ENCODE measurements around the gene TUBB2A.
"Not testable (repeated sequence)": the region's sequence is repeated elsewhere in the genome, so short reads cannot be mapped to it uniquely, and the experiment has no call there.

Gene TUBB2A

DNA sequence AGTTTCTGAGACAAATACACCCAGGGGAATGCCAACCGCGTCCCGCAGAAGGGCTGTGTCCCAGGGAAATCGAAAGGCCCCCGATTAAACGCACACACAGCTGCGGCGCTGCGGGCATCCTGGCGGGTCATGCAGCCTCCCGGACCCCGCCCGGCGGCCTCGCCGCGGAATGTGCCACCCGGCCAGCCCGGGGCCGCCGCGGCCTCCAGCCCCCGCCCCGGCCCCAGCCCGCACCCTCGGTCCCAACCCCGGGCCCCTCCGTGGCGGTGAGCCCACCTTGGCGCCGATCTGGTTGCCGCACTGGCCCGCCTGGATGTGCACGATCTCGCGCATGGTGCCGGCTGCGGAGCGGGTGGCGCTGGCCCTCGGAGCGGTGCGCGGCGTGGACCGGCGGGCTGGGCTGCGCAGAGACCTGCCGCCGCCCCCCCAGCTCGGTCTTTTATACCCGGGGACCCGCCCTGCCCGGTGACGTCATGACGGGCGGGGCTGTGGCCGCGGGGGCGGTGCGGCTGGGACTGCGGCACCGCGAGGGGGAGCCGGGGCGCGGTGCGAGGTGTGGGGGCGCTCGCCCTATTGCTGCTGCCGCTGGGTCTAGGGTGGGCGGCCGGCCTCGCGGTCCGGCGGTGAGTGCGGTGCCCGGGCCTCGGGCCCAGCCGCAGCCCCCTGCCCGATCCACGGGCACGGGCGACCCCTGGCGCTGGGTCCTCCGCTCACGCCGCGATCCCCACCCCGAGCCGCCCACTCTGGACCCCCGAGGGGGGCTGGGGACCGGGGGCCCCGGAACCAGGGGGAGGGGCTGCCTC, at the start of gene TUBB2A:
Gene TUBB2A, minus strand, starts transcription at position 414 of the 803 bp plus-strand sequence. Its CDS starts 81 bp downstream, at position 333.
- DNase-seq, result peak; percentile 20 to 80

DNA sequence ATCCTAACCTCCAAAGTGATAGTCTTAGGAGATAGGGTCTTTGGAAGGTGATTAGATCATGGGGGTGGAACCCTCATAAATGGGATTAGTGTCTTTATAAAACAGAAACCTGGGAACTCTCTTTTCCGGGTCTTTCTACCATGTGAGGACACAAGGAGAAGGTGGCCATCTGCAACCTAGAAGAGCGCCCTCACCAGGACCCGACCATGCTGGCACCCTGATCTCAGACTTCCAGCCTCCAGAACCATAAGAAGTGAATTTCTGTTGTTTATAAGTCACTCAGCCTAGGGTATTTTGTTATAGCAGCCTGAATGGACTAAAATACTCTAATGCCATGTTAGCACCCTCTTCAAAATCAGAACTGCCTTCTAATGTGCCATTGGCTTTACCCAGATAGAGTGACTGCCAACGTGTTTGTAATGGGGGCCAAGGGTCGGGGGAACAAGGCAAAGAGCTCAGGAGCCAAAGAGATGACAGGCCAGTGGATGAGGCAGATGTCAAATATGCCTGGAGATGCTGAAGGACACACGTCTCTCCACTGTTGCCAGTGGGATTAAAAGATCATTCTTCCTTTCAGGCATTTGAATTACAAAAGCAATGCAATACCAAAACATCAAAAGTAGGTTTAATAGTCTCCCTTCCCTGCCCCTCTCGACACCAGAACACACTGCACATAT, 49.1 kb upstream of the TUBB2A start:
- no peak for DNase-seq

DNA sequence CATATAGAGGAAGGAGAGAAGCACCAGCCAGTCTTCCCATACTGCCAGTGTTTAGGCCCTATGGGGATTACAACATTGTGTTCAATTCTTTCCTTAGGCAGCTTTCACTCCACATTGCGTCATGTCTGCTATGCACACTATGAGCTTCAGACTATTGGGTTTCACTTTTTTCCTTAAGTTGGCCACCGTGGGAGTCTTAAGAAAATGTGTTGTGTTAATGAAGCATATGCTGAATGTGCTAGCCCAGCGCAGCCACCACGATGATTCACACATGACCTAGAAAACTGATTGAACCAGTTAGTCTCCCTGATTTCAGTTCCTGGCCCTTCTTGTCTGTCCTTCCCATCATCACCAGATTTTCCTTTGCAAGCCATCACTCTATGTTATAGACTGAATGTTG, 48.6 kb upstream of the TUBB2A start:
- DNase-seq, result no peak

DNA sequence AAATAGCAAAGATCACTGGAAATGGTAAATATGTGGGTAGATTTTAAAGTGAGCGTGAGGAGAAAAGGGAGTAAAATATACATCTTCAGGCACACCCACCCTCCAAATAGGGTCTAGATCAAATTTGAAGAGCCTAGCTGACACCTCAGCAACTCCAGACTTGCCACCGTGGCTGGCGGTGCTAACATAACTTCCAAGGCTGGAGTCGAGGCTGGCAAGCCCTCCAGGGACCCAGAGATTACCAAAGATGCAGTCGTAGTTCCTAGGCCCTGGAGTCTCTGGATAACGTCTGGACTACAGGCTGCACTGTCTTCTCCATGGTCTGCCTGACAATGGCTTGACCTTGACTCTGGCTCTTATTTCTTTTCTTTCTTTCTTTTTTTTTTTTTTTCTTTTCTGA, 47.6 kb upstream of the TUBB2A start:
- no peak for DNase-seq

DNA sequence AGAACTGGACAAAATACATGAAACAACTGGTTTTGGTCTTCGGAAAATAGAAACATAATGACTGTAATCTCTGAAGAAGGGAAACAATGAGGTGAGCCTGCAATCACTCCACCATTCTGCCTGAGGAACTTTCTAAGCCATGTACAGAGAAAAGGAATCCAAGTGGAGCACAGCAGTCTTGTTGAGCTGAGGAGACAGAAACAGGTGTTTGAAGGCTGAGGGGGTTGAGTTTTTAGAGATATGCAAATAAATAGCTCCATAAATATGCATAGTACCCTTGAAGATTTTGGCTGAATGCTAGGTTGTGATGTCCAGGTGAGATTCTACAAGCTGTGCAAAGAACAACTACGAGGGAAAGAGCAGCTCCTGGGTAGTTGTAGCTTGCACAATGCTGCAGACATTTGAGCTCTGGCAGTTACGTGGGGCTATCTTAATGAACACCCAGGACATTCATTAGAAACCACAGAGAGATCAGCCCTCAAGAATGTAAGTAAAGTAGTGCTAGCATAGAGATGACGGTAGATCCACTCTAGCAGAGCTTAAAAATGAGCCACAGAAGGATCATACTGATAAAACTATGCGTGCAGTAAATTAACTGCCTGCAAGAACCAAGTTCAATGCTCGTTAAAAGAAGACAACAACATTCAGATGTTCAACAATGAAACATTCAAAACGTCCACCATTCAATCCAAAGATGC, 45.8 kb upstream of the TUBB2A start:
- DNase-seq, result peak; percentile 12 to 22

DNA sequence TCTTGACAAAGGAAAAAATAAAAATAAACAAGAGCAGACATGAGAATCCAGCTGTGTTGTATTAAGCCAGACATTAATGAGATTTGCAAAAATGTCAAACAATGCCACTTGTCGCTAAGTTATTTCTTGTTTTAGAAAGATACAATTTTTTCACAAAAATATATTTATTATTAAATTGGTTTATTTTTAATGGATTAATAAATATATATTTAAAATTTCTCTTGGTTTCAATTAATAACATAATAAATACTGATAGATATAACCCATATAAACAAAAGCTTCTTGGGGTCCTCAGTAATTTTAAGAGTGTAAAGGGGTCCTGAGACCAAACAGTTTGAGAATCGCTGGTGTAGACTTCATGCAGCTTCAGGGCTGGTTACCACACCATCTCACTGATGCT, 44.0 kb upstream of the TUBB2A start:
- no peak for DNase-seq

DNA sequence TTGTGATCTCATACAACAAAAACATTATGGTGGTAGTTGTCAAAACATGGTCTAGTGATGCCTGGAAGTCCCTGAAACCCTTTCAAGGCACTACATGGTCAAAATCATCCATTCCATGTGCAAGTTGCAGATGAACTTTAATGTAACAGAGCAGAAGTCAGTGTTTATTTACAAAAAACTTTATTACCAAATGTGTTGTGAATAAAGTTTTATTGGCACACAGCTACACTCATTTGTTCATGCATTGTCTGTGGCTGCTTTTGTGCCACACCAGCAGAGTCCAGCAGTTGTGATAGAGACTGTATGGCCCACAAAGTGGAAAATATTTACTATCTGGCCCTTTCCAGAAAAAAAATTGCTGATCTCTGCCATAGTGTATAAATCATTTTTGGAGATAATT, 43.3 kb upstream of the TUBB2A start:
- no peak for DNase-seq

DNA sequence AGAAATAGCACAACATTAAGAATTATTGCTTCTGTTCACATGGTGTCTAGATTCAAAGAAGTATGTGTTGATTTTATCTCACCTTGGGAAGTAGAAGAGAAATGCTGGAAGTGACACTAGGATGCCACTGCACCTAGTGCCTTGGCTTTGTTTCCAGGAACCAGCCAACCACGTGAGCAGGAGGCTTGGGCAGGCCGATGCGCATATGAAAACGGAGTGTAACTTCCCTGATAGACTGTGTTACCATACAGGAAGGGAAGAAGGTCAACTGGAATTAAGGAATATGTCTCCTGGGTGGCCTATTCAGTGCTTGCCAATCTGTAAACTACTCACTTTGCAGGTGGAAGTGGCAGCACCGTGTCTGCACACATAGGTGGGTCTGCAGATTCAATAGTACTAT, 42.0 kb upstream of the TUBB2A start:
- no peak for DNase-seq

DNA sequence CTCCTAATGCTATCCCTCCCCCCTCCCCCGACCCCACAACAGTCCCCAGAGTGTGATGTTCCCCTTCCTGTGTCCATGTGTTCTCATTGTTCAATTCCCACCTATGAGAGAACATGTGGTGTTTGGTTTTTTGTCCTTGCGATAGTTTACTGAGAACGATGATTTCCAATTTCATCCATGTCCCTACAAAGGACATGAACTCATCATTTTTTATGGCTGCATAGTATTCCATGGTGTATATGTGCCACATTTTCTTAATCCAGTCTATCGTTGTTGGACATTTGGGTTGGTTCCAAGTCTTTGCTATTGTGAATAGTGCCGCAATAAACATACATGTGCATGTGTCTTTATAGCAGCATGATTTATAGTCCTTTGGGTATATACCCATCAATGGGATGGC, 40.4 kb upstream of the TUBB2A start:
- not testable (repeated sequence) for DNase-seq

DNA sequence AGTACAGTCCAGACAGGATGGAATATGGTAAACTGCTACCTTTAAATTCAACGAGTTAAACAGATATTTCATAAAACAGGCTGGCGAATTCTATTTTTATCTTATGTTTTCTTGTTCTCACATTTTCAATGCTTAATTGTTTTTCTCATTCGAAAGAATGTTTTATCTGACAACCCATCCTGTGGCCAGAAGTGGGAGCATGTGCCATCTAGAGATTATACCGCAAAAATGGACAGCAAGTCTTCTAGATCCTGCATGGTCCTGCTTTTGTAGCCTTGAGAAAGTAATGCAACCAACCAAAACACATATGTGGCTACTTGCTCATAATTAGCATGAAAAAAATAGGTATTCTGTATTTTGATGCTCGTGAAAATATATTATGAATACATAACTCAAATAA, 39.4 kb upstream of the TUBB2A start:
- no peak for DNase-seq

DNA sequence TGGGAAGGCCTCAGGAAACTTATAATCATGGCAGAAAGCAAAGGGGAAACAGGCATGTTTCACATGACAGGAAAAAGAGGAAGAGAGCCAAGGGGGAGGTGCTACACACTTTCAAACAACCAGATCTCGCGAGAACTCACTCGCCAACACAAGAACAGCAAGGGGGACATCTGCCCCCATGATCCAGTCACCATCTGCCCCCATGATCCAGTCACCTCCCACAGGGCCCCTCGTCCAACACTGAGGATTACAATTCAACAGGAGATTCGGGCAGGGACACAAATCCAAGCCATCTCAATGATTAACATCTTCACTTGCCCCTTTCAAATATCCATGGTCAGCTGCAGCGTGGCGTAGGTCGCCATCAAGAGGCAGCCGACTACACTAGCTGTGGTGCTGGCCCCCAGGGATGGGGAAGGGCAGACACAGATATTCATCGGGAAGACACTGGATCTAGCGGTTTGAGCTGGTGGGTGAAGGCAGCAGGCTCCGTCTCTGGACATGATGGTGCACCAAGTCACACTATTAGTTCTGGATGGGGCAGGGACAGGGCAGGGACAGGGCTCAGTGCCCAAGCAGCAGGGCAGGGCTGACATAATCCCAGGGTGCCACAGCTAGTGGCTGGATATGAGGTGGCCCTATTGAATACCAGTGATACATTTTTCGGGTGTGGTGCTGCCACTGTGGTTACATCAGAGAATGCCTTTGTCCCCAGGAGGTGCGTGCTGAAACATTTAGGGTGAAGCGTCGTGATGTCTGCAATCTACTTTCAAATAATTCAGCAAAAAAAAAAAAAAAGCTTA, 38.6 kb upstream of the TUBB2A start:
- DNase-seq, result peak in 1 of 2 experiments; percentile 20

DNA sequence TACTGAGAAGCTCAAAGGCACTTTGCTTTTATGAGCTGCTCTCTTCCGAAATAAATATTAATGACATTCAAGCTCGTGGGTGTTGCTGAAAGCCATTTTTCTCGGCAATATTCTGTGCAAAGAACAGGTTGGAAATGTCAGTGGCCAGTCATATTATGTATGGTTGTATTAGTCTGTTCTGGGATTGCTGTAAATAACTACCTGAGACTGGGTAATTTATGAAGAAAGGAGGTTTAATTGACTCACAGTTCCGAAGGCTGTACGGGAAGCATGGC, 38.0 kb upstream of the TUBB2A start:
- no peak for DNase-seq

DNA sequence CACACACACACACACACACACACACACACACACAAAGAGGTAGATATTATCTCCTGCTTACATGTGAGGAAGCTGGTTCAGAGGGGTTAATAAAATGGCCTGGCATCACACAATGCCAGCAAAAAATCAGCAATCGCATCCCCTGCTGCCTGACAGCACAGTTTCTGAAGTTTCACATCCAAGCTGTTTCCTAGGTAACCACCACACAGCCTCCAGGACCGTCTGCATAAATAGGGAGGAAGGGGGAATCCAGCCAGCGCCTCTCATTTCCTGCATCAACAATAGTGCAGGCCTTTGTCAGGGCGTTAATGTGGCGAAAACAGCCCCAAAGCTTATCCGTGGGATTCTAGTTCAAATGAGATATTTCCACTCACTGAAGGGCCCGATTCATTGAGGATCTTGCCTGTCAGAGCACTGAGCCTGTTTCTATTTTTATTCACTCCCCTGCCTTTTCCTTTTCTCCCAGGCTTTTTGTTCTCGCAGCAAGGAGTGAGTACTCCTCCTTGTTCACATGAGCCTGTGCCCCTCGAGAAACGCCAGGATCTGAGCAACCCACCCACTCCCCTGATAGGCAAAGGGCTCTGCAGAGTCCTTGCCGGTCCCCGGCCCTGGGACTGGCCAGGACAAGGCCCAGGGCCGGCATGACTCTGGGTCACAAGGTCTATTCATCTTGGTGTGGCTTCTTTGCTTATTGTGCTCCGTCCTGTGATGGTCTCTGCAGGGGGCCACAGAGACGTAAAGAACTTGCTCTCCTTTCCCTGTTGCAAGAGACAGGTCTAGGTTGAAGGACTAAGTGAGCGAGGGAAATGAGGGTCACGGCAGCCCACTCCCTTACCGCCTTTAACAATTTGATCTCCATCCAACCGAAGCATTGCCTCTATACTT, 37.4 kb upstream of the TUBB2A start:
- DNase-seq, result peak in 1 of 2 experiments; percentile 33

DNA sequence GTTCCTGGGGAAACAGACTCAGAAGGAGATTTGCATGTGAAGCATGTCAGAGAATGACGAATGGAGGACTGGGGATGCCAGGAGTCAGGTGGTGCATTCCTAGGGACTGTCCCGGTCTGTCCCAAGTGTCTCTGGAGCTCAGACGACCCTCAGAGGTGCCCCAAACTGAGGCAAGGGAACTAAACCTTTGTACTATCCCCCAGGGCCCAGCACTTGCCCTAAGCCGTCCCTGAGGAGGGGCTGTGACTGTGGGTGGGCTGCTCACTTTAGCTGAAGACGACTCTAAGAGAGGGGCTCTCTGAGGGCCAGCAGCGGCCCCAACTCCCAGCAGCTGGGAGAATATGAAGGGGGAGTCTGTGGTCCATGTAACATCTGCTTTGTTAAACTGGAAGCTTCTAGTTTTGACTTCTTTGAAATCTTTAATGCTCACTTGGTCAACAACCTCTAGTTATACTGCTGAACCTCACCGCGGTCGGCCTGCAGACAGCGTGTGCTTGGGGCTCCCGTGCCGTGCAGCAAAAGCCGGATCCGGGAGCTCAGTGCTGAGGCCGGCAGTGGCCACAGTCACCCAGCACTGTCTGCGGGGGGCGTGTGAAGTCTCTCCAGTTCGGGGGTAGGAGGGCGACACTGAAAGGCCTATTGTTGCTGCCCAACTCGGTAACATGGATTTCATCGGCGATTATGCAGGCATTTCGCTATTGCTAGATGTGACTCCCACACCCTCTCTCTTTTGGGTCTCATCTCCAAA, 35.9 kb upstream of the TUBB2A start:
- DNase-seq, result peak in 1 of 2 experiments; percentile 16

DNA sequence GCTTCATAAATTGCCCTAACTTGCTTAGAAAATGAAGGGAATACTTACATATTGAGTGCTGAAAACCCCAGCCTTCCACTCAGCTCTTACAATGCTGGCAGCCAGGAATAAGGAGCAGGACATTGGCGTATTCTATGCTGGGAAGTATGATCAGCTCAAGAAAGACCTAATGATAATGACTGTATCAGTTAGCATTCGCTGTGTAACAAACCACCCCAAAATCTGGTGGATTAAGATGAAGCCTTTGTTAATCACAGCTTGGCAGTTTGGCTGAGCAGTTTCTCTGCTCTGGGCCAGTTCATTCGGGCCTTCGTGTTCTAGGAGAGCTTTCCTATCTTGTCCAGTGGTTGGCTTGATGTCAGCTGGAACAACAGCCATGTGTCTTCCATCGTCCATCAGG, 33.4 kb upstream of the TUBB2A start:
- no peak for DNase-seq

DNA sequence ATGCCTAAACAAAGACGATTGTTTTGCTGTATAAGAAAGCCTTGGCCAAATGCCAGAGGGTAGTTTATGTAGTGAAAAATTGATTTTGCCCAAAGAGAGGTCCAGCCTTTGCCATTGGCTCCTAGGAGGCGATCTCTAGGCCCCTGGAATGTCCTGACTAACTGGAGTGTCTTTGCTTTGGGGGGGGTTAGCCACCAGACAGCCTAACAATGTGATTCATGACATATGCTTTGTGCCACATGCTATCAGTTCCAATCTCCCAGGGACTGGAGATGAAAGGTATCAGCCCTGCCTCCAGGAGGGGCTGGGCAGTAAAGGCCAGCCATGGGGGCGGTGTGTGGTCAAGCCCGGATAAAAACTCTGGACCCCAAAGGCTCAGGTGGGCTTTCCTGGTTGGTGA, 32.7 kb upstream of the TUBB2A start:
- DNase-seq, result no peak

DNA sequence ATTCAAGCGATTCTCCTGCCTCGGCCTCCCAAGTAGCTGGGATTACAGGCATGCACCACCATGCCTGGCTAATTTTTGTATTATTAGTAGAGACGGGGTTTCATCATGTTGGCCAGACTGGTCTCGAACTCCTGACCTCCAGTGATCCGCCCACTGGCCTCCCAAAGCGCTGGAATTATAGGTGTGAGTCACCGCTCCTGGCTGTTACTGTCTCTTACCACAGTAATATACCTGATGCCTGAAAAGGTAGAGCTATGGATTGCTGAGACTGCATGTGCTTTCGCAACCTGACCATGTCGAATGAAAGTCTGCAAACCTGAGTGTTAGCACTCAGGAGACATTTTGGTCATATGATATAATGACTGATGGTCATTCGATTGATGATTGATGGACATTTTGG, 31.8 kb upstream of the TUBB2A start:
- not testable (repeated sequence) for DNase-seq

DNA sequence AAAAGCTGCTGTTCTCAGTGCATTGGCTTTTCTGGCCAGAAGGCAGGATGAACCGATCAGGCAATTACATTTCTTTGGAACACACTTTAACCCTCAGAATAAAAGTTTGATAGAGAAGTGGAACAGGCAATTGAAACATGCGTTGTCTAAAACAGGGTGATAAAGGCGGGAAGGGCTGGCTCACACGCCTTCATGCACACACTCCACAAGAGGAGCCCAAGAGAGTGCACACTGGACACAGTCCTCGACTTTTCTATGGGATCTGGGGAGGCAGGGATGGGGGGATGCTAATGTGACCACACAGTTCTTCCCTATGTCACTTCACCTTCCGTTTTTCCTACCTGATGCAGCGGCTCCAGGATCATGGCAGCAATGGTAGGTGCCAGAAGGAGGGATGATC, 30.9 kb upstream of the TUBB2A start:
- no peak for DNase-seq

DNA sequence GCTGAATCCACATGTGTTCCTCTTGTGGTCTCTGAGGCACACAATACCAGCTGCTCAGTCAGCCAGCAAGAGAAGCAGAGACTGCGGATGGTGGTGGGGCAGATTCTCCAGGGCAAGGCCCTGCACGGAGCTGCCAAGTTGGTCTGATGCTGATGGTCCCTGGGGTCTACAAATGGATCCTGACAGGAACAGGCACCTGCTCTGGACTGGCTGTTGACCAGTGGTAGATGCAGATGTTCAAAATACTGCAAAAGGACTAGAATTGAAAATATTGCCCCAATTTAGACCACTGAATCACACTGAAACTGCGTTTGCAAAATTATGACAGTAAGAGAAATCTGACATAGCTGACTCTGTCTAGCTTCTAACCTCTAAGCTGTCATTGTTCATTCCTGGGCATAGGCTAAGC, 29.6 kb upstream of the TUBB2A start:
- DNase-seq, result no peak

DNA sequence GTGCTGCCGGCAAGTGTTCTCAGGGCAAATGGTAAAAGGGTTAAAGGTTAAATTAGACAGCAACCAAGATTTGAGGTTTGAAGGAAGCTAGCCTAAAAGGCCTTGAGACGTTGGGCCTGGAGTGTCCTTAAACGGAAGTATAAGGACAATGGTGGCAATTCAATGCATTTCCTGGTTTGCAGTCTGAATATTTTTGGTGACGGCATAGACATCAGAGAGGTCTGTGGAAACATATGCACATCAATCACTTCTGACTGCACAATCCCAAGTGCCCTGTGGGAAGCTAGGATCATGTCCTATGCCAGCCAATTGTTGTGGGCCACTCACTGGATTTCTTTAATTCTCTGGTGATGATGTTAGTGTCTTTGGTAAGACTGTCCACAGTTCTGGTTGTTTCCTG, 25.7 kb upstream of the TUBB2A start:
- no peak for DNase-seq

DNA sequence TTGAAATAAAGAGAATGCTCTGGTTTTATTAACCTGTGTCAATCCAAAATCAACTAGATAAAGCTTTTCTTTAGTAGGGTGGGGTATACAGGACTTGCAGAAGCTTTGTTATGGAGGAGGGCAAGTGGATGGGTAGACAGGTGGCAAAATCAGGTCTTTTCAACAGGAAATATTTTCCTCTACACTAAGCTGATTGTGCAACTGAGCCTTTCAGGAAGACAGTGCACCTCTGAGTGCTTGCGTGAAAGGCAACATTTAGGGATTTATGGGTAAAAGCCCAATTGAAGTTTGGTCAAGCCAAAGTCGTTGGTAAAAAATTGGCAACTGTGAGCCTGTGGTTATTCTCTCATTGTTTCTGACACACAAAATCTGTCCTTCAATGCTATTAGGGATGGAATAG, 23.8 kb upstream of the TUBB2A start:
- DNase-seq, result no peak
